A673 (cell line): Measurements from ENCODE around the gene PABPN1L. TPM values are rescaled to one million over a fixed set of nuclear protein-coding genes. Genes with fewer than 3 reads are reported as not detected.

ENCODE experiments used
- BruUV-seq: library from RNA; stranded (reverse); fragments of 400-500 nt; replicated peaks from 2 replicates; lab custom pipeline; 2021; lab: Mats Ljungman, UMichigan
- CTCF ChIA-PET: fragments of 300-600 bp; sonication (Branson Sonifier 250); formaldehyde crosslinking; loops from one replicate; lab custom pipeline; 2022; ENCODE audit warnings: antibody characterized with exemption; lab: Charles Lee
- POLR2A ChIA-PET: fragments of 300-600 bp; sonication (Branson Sonifier 250); formaldehyde crosslinking; loops from one replicate; lab custom pipeline; 2022; ENCODE audit warnings: antibody characterized with exemption; ENCODE audit not compliant: low non-redundant PET; lab: Charles Lee
- DNase-seq: peaks from one replicate; pipeline ENCODE4 v3.0.0-alpha.2; 2015; ENCODE audit warnings: low spot score
- H3K27ac ChIP-seq: fragments of 200-600 bp; sonication (generic); 2 replicates; pipeline ENCODE4 v1.5.1; 2016; ENCODE audit warnings: mixed run types, low read depth, mild to moderate bottlenecking, mixed read lengths, antibody characterized with exemption, low read length; ENCODE audit not compliant: poor library complexity, severe bottlenecking
- H3K27me3 ChIP-seq: fragments of 200-600 bp; sonication (generic); replicated peaks from 2 replicates; pipeline ENCODE4 v1.6.1; 2017; ENCODE audit warnings: mixed run types, low read depth, mild to moderate bottlenecking, mixed read lengths, antibody characterized with exemption, low read length; ENCODE audit not compliant: insufficient read depth, poor library complexity
- H3K36me3 ChIP-seq: fragments of 200-600 bp; sonication (generic); 2 replicates; pipeline ENCODE4 v1.6.1; 2016; ENCODE audit warnings: mixed run types, mild to moderate bottlenecking, mixed read lengths, antibody characterized with exemption, low read length; ENCODE audit not compliant: insufficient read depth, poor library complexity, severe bottlenecking
- H3K4me1 ChIP-seq: fragments of 200-600 bp; sonication (generic); 2 replicates; pipeline ENCODE4 v1.6.1; 2017; ENCODE audit warnings: mixed run types, mild to moderate bottlenecking, mixed read lengths, antibody characterized with exemption, low read length; ENCODE audit not compliant: insufficient read depth, poor library complexity, severe bottlenecking
- H3K4me3 ChIP-seq: fragments of 200-600 bp; sonication (generic); 2 replicates; pipeline ENCODE4 v1.5.1; 2016; ENCODE audit warnings: low read depth, mixed run types, mild to moderate bottlenecking, mixed read lengths, low read length; ENCODE audit not compliant: poor library complexity, severe bottlenecking
- H3K9me3 ChIP-seq: fragments of 200-600 bp; sonication (generic); 2 replicates; pipeline ENCODE4 v1.6.1; 2016; ENCODE audit warnings: mixed run types, low read depth, mild to moderate bottlenecking, mixed read lengths, antibody characterized with exemption, low read length; ENCODE audit not compliant: poor library complexity, severe bottlenecking
- EZH2 ChIP-seq: fragments of 200-600 bp; sonication (generic); IDR thresholded peaks from 2 replicates; pipeline ENCODE4 v1.6.1; 2017; ENCODE audit warnings: borderline replicate concordance, low read depth, mild to moderate bottlenecking, mixed read lengths, antibody characterized with exemption, low read length; ENCODE audit not compliant: poor library complexity, severe bottlenecking
- intact Hi-C: fragments of 100-400 bp; cut with micrococcal nuclease; formaldehyde crosslinking; loops from one replicate; pipeline ENCODE4 v1.10.0; 2022; ENCODE audit not compliant: unreplicated experiment
- total RNA-seq: library from RNA; stranded (reverse); gene quantifications from 2 replicates; pipeline ENCODE4 v1.2.3, GENCODE V29; 2021
- TF ChIP-seq, protein P1 (sequence below): fragments of 300-800, 200-600 bp; sonication (generic); conservative IDR thresholded peaks from 2 replicates; pipeline ENCODE4 v1.5.1; 2017; ENCODE audit warnings: low read depth, mild to moderate bottlenecking, antibody characterized with exemption, low read length, moderate library complexity, mixed read lengths

PABPN1L gene
- total RNA-seq, 1 experiment from 2014 or later: not detected

DNA sequence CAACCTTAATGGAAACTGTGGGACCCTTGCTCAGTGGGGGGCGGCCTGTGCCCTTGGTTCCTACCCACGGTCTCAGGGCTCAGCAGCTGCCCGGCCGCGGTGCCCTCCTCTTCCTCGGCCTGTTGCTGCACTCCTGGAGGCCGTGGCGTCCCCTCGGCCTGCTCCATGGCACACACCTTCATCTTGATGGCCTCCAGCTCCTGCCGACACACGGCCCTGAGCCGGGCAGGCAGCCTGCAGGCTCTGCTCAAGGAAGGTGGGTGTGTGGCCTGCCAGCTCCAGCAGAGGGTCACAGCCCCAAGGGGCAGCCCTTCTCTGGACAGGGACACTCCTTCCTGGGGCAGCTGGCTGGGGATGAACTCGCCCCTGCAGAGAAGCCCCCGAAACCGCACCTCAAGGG lies 718 bp downstream of the PABPN1L start:
- POLR2A ChIA-PET: interaction anchor here (0.5 kb wide), 1 partner anchor 643 kb away, joined by 3 read pairs; no protein-coding TSS in a partner anchor
- peaks cover 4% of the 10 kb centered on the region for H3K36me3 ChIP-seq
- DNase-seq: no peak
- no peak for TF ChIP-seq EZH2
- TF ChIP-seq, protein P1, sequence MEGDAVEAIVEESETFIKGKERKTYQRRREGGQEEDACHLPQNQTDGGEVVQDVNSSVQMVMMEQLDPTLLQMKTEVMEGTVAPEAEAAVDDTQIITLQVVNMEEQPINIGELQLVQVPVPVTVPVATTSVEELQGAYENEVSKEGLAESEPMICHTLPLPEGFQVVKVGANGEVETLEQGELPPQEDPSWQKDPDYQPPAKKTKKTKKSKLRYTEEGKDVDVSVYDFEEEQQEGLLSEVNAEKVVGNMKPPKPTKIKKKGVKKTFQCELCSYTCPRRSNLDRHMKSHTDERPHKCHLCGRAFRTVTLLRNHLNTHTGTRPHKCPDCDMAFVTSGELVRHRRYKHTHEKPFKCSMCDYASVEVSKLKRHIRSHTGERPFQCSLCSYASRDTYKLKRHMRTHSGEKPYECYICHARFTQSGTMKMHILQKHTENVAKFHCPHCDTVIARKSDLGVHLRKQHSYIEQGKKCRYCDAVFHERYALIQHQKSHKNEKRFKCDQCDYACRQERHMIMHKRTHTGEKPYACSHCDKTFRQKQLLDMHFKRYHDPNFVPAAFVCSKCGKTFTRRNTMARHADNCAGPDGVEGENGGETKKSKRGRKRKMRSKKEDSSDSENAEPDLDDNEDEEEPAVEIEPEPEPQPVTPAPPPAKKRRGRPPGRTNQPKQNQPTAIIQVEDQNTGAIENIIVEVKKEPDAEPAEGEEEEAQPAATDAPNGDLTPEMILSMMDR: no peak
- H3K4me1 ChIP-seq: peaks cover 4% of the 10 kb centered on the region
- no peaks in the 10 kb centered on the region for H3K9me3 ChIP-seq
- H3K27me3 ChIP-seq: no peaks in the 10 kb centered on the region
- no peak overlapping the region for H3K27ac ChIP-seq
- BruUV-seq: no TSS peak
- H3K4me3 ChIP-seq: no peak overlapping the region
- intact Hi-C loops: no loop called here
- CTCF ChIA-PET: no interaction called here

DNA sequence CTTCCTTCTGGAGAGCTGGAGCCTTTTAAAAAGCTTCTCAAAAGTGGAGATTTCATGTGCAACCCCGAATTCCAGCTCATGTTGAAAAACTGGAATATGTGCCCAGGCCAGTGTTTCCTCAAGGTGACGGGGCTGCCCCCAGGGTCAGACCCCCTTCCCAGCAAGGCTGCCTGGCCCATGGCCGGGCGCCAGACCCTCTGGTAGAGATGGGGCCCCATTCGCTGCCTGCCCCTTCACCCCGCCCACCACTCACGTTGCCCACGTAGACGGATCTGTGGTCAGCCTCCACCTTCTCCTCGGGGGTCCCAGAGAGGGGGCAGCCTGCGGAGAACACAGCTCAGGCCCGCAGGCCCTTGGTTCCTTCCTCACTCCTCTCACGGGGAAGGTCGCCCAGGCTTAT lies 1.1 kb downstream of the PABPN1L start:
- BruUV-seq: no TSS peak

DNA sequence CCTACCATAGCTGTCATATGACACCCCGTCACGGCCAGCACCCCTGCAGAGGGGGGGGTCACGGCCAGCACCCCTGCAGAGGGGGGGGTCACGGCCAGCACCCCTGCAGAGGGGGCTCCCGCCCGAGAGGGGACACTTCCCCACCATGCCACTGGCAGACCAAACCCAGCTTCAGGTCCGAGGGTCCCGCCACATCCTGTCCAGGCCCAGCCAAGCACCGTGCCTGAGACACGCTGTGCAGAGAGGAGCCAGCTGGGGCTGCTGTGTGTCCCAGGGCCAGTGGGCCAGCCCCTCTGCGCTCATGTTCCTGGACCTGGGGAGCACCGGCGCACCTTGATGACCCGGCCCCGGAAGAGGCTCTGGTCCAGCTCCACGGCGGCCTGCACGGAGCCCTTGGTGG lies 1.9 kb downstream of the PABPN1L start:
- Histone ChIP-seq H3K4me1 (no peaks in the 10 kb centered on the region), H3K27ac (no peak overlapping the region), H3K27me3 (no peaks in the 10 kb centered on the region), H3K9me3 (no peaks in the 10 kb centered on the region), H3K36me3 (peaks cover 12% of the 10 kb centered on the region), H3K4me3 (no peak overlapping the region)
- intact Hi-C loops: no loop called here
- POLR2A ChIA-PET: no interaction called here
- TF ChIP-seq, protein P1: no peak
- TF ChIP-seq EZH2: no peak
- no peak for DNase-seq
- CTCF ChIA-PET: no interaction called here
- BruUV-seq: no TSS peak

More for the DNA sequence above, 1.1 kb downstream of the PABPN1L start:
- ChIA-PET CTCF (no interaction called here), POLR2A (interaction anchor here (0.5 kb wide), 1 partner anchor 644 kb away, joined by 3 read pairs; no protein-coding TSS in a partner anchor)
- H3K9me3 ChIP-seq: no peaks in the 10 kb centered on the region
- no peak overlapping the region for H3K27ac ChIP-seq
- no peak for DNase-seq
- TF ChIP-seq EZH2: no peak
- TF ChIP-seq, protein P1: no peak
- intact Hi-C loops: no loop called here
- peaks cover under 1% of the 10 kb centered on the region for H3K4me1 ChIP-seq
- H3K27me3 ChIP-seq: no peaks in the 10 kb centered on the region
- no peak overlapping the region for H3K4me3 ChIP-seq
- peaks cover 5% of the 10 kb centered on the region for H3K36me3 ChIP-seq
